Nephron progenitor cell (in vitro differentiated cells): ENCODE results near the gene FGF11.

Experiments
- DNase-seq: peaks from one replicate; pipeline ENCODE4 v3.0.0; 2021
- H3K27ac Mint-ChIP-seq: 2 replicates; pipeline ENCODE4 v1.8.0; 2021; ENCODE audit warnings: mild to moderate bottlenecking, moderate library complexity, mixed read lengths
- H3K27me3 Mint-ChIP-seq: 2 replicates; pipeline ENCODE4 v1.8.0; 2021; ENCODE audit warnings: mild to moderate bottlenecking, low read depth, mixed read lengths; ENCODE audit not compliant: poor library complexity
- H3K36me3 Mint-ChIP-seq: 2 replicates; pipeline ENCODE4 v1.8.0; 2021; ENCODE audit warnings: low read depth, mixed read lengths
- H3K4me1 Mint-ChIP-seq: 2 replicates; pipeline ENCODE4 v1.8.0; 2021; ENCODE audit warnings: mixed read lengths
- H3K4me3 Mint-ChIP-seq: 2 replicates; pipeline ENCODE4 v1.8.0; 2021; ENCODE audit warnings: mild to moderate bottlenecking, moderate library complexity, mixed read lengths
- H3K9me3 Mint-ChIP-seq: 2 replicates; pipeline ENCODE4 v1.8.0; 2021; ENCODE audit warnings: mild to moderate bottlenecking, moderate library complexity, mixed read lengths
- CTCF ChIP-seq: fragments of 200-600 bp; sonication (generic); IDR thresholded peaks from 2 replicates; pipeline ENCODE4 v1.5.0; 2021; ENCODE audit warnings: antibody characterized with exemption

FGF11 gene

DNA sequence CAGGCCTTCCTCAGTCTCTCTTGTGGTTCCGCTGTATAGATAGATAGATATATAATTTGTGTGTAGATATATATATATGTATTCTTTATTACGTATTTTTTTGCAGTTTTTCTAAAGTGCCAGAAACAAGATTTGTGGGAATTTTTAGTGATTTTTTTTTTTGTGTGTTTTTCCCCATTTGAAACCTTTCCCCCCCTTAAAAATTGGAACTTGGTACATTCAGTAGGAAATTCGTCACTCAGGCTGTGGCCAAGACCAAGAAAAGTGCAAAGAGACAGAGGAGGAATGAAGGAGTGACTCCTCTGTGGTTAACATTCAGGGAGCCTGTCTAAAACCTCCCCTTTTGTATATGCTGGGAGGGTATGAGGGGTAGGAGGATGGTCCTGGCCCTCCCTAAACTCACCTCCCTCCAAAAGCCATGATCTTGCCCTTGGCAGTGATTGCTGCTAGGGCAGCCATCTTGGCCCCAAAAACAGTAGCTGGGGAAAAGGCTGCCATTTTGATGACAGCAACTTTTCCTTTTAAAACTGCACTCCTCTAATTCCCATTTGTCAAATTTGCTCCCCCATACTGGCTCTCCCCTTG is 20.7 kb downstream of the FGF11 start:
- DNase-seq, result no peak
- TF ChIP-seq CTCF, result no peak
- H3K27ac Mint-ChIP-seq, result peak overlapping the region; percentile 91
- peaks cover 19% of the 10 kb centered on the region for H3K36me3 Mint-ChIP-seq
- no peaks in the 10 kb centered on the region for H3K27me3 Mint-ChIP-seq
- H3K4me3 Mint-ChIP-seq, result no peak overlapping the region
- H3K9me3 Mint-ChIP-seq, result no peaks in the 10 kb centered on the region
- H3K4me1 Mint-ChIP-seq, result peaks cover 18% of the 10 kb centered on the region

- no peak for TF ChIP-seq CTCF
- H3K4me1 Mint-ChIP-seq, result peaks cover 16% of the 10 kb centered on the region
- H3K4me3 Mint-ChIP-seq, result no peak overlapping the region
- peaks cover 18% of the 10 kb centered on the region for H3K36me3 Mint-ChIP-seq
- DNase-seq, result no peak
- H3K27me3 Mint-ChIP-seq, result no peaks in the 10 kb centered on the region
- no peaks in the 10 kb centered on the region for H3K9me3 Mint-ChIP-seq
- no peak overlapping the region for H3K27ac Mint-ChIP-seq
These were observed 21.7 kb downstream of the FGF11 start for GRCh38 chr17:7460850-7461660.

- Mint-ChIP-seq H3K4me3 (no peak overlapping the region), H3K27ac (no peak overlapping the region), H3K9me3 (no peaks in the 10 kb centered on the region), H3K4me1 (peaks cover 29% of the 10 kb centered on the region), H3K36me3 (peaks cover 22% of the 10 kb centered on the region), H3K27me3 (no peaks in the 10 kb centered on the region)
- TF ChIP-seq CTCF, result no peak
- DNase-seq, result no peak
These were observed 23.4 kb downstream of the FGF11 start for GRCh38 chr17:7462474-7463371.

DNA sequence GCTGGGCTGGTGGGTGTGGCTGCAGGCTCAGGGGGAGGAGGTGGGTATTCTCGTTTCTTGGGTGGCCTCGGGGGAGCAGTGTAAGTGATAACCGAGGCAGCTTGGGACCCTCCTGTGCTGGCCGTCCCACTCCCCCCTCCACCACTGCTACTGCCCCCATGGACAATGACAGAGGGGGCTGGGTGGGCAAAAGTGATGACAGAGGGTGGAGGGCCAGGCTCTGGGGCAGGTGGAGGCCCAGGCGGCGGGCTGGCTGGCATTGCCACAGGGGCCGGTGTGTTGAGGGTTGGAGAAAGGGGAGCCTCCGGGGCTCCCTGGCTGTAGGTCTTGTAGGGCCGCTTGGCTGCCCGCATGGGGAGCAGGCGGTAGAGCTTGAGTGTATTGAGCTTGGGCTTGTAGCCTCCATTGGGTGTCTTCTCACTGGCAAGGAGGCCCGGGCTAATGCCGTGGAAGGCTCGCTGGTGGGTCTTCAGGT is 24.1 kb downstream of the FGF11 start:
- H3K4me1 Mint-ChIP-seq, result peaks cover 36% of the 10 kb centered on the region

GRCh38 chr17:7464081-7464480 is 24.8 kb downstream of the FGF11 start:
- Mint-ChIP-seq H3K27me3 (peaks cover 2% of the 10 kb centered on the region), H3K9me3 (no peaks in the 10 kb centered on the region), H3K4me1 (peaks cover 43% of the 10 kb centered on the region), H3K4me3 (no peak overlapping the region), H3K36me3 (peaks cover 22% of the 10 kb centered on the region), H3K27ac (peak overlapping the region; percentile 83)
- DNase-seq, result no peak
- TF ChIP-seq CTCF, result no peak

More for the DNA sequence above, 24.1 kb downstream of the FGF11 start:
- TF ChIP-seq CTCF, result no peak
- Mint-ChIP-seq H3K36me3 (peaks cover 22% of the 10 kb centered on the region), H3K4me3 (no peak overlapping the region), H3K27ac (no peak overlapping the region), H3K9me3 (no peaks in the 10 kb centered on the region), H3K27me3 (no peaks in the 10 kb centered on the region)
- no peak for DNase-seq
